ENCODE data around the gene ANO2.
"Not testable (repeated sequence)": the region's sequence is repeated elsewhere in the genome, so short reads cannot be mapped to it uniquely, and the experiment has no call there.

ANO2 gene

GRCh38 chr12:5840944-5841343 lies 104.1 kb downstream of the ANO2 start:
- DNase-seq (ENCODE audit: insufficient read length, low spot score): no peak
- FAIRE-seq: no peak

DNA sequence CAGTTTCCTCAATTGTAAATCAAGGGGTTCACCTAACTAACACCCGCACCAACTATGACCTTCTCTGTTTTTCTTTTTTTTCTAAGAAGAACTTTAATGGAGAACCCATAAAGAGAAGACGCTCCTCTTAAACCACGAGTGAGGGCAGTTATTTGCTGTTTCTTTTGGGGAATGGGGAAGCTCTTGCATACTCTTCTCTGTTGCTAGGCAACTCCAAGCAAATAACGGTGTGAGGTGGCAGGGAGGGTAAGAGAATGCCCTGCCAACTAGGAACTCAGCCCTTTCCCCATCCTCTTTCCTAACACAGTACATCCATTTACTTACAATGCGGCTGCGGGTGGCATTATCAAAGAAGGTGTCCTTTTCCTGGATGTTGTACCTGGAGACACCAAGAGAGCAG lies 114.9 kb downstream of the ANO2 start:
- FAIRE-seq: no peak
- DNase-seq (ENCODE audit: insufficient read length, low spot score): no peak

DNA sequence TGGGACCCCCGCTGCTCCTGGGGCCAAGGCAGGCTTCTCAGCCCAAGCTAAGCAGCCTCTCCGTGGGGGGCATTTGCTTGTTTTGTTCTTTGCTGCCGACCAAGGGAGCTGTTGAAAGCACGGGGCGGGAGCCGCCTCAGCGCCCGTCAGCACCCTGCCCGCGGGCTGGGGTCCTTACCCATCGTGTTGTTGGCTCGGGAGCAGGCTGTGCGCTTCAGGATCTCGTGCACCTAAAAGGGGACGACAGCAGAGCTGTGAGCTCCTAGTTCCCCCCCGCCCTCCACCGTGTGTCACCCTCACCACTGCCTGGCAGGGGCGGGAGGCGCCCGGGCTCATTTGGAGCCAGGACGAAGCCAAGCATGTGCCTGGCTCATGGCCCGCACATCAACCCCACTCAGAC lies 117.5 kb downstream of the ANO2 start:
- DNase-seq (ENCODE audit: insufficient read length, low spot score): no peak

GRCh38 chr12:5825761-5826160 lies 119.3 kb downstream of the ANO2 start:
- DNase-seq (ENCODE audit: insufficient read length, low spot score); FAIRE-seq: not testable (repeated sequence)

More for the DNA sequence above, 117.5 kb downstream of the ANO2 start:
- FAIRE-seq: no peak

GRCh38 chr12:5818877-5819276 lies 126.2 kb downstream of the ANO2 start:
- not testable (repeated sequence) for DNase-seq (ENCODE audit: insufficient read length, low spot score); FAIRE-seq

DNA sequence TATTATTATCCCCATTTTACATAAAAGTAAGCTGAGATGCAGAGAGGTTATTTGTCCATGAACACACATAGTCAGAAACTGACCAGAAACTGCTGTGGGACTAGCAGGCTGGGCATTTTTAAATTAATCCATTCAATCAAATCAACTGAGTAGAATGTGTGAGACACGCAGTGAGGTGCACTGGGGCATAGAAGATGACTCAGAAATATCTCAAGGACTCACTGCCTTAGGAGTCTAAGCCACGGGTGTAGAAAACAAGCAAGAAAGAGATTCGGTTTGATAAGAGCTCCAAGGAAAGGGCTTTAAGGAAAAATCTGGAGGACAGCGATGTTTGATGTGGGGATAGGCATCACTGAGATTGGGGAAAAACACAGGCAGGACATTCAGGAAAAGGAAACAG lies 127.8 kb downstream of the ANO2 start:
- no peak for FAIRE-seq
- DNase-seq (ENCODE audit: insufficient read length, low spot score): no peak

- FAIRE-seq (no peak), DNase-seq (ENCODE audit: insufficient read length, low spot score) (no peak)
Observed at GRCh38 chr12:5809586-5809985, 135.5 kb downstream of the ANO2 start.

DNA sequence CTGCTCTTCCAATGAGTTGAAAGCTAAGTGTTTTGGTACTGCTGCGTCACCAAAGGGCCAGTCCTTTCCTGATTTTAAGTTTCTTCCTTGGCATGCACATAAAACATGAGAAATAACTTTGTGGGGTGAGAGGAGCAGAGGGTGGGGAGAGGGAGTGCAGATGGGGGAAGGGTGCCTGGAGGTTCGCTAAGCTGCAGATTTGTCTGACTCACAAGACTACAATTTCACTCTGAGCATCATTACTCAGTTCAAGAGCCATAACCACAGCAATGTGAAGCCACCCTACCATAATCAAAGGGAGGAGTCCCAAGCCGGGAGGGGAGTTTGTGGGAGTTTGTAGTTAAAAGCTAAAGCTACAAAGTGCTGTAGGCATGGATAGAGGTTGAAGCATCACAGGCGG lies 136.1 kb downstream of the ANO2 start:
- DNase-seq (ENCODE audit: insufficient read length, low spot score) (no peak), FAIRE-seq (no peak)

GRCh38 chr12:5807514-5808219 lies 137.4 kb downstream of the ANO2 start:
- FAIRE-seq: no peak
- DNase-seq (ENCODE audit: insufficient read length, low spot score): no peak

- FAIRE-seq (no peak), DNase-seq (ENCODE audit: insufficient read length, low spot score) (no peak)
Observed at GRCh38 chr12:5807090-5807414, 138.0 kb downstream of the ANO2 start.

DNA sequence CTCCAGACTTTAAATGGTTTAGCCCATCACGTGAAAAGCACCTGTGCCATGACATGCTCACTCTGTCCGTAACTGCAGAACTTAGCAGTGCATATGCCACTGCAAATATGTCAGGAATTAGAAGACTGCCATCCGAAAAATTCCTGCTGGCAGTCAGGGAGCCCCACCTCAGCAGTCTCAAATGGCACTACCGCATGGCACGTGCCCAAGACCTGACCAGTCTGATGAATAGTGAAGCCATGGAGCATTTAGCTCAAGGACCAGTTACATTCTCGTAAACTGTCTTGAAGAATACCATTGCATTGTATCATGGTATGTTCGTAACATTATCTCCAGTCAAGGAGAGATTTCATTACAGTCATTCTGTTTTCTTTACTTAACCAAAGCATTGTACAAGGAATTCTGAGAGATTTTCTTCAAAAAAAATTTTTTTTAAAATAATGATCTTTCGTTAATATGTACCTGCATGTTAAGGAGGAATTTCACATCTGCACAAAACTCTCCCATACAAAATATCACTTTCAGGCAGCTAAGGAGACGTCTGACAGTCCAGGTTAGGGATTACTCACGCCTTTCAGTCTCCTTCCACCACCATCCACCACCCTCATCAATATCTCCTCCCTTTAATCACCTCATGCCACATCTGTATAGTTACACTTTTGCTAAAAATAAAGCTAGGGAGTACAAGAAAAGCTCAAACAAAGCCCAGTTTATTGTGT lies 138.5 kb downstream of the ANO2 start:
- DNase-seq (ENCODE audit: insufficient read length, low spot score) (no peak), FAIRE-seq (no peak)

DNA sequence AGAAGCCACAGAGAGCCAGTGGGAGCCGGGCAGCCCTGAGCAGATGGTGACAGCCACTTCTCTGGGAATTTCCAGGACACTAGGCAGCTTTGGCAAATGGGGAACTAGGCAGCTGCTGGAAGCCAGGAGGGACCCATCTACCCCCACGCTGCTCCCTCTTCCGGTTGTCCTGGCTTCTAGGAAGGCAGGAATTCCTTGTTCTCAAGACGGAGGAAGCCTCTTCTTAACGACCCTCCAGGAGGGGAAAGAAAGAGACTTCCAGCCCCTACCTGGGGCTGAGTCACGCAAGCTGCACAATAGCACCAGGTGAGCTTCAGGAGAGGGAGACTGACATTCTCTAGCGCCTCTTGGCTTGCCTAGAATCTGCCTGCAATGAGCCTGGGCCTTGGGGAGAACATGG lies 141.5 kb downstream of the ANO2 start:
- FAIRE-seq (no peak), DNase-seq (ENCODE audit: insufficient read length, low spot score) (no peak)

DNA sequence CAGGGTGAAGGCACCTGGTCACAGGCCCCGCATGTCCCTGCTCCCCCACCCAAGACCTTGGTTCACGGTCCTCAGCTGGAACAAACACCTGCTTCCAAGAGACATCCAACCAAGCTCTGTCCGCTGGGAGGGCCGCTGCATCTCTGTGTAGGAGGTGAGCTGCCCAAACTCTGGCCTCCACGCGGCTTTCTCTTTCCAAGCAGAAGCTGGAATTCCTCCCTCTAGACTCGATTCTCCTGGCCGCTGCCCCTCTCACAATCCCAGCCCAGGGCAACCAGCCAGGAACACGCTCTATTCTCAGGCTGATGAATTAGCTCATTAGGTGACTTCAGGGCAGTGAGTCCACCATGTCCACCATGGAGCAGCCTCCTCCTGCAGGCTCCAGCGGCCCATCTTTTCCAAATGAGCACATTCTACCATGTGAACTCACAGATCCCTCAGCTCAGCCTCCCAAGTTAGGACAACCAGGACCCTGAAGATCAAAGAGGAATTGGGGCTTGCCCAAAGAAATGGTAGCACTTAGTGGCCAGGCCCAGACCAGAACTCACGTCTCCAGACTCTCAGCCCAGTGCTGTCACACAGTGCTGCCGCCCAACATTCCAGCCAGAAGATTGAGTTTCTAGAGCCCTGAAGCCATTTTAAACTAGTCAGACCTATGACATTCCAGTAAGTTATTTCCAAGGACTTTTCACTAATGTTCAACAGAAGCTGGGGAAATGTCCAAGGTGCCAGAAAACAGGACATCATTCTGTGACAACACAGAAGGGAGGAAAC lies 146.6 kb downstream of the ANO2 start:
- DNase-seq (ENCODE audit: insufficient read length, low spot score): no peak

DNA sequence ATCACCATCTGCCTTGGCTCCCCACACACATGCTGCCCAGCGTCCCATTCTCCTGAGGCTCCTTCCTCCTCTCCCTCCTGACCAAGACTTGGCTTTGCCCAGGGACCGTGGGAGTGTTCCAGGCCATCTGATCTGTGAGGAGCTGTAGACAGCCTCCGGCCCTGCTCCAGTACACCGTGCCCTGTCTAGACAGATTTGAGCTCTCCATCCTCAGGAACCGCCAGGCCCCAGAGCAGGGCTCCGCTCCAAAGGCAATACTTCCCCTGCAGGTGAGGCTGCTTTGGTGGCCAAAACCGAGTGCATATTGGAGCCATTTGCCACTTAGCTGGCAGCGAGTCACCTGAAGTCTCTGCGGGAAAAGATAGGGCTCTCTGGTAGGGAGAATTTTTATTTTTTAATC lies 147.4 kb downstream of the ANO2 start:
- no peak for FAIRE-seq

More for the DNA sequence above, 146.6 kb downstream of the ANO2 start:
- no peak for FAIRE-seq

DNA sequence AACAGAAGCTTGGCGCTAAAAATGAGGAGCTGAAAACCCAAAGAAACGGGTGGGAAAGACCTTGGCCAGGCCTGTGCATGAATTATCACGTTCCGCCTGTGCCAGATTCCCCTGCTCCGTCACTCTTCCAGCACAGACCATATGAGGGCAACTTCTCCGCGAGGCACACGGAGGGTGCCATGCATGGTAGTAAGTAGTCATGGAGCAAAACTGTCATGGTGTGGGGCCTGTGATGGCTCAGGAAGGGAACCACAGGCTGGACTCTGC lies 148.2 kb downstream of the ANO2 start:
- no peak for FAIRE-seq

More for the DNA sequence above, 147.4 kb downstream of the ANO2 start:
- no peak for DNase-seq (ENCODE audit: insufficient read length, low spot score)

GRCh38 chr12:5796171-5796958 lies 148.7 kb downstream of the ANO2 start:
- DNase-seq (ENCODE audit: insufficient read length, low spot score): no peak
- no peak for FAIRE-seq

More for the DNA sequence above, 148.2 kb downstream of the ANO2 start:
- DNase-seq (ENCODE audit: insufficient read length, low spot score): no peak

- DNase-seq (ENCODE audit: insufficient read length, low spot score) (no peak), FAIRE-seq (no peak)
Observed at GRCh38 chr12:5794156-5794555, 150.9 kb downstream of the ANO2 start.

GRCh38 chr12:5792343-5792742 lies 152.7 kb downstream of the ANO2 start:
- FAIRE-seq (no peak), DNase-seq (ENCODE audit: insufficient read length, low spot score) (no peak)

- no peak for DNase-seq (ENCODE audit: insufficient read length, low spot score)
Observed at GRCh38 chr12:5789469-5789968, 155.5 kb downstream of the ANO2 start.

DNA sequence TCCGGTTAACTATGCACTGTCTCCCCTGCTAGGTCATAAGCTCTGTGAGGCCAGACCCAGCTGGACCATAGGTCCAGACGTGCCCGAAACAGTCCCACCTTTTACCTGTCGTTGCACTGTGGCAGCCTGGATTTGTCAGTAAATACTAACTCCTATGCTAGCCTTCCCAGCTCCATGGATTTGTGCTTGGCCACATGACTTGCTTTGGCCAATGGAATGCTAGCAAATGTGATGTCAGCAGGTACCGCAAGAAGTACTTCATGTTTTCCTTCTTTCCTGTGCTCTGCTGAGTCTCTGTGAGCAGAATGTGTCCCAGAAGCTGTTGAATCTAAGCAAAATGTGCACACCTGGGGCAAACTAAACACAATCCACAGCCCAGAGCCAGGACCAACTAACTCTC lies 157.2 kb downstream of the ANO2 start:
- no peak for FAIRE-seq
- DNase-seq (ENCODE audit: insufficient read length, low spot score): no peak

More at GRCh38 chr12:5789469-5789968, 155.5 kb downstream of the ANO2 start:
- no peak for FAIRE-seq

GRCh38 chr12:5785601-5786000 lies 159.5 kb downstream of the ANO2 start:
- no peak for FAIRE-seq

More at GRCh38 chr12:5785601-5786000, 159.5 kb downstream of the ANO2 start:
- DNase-seq (ENCODE audit: insufficient read length, low spot score): no peak
